Activated naive CD4-positive, alpha-beta T cell (primary cell): ENCODE results near the gene ONECUT3.

Experiments
- DNase-seq, 4 experiments: peaks; one replicate each; lab custom pipeline; 2025; lab: John Stamatoyannopoulos, UW

Gene ONECUT3

DNA sequence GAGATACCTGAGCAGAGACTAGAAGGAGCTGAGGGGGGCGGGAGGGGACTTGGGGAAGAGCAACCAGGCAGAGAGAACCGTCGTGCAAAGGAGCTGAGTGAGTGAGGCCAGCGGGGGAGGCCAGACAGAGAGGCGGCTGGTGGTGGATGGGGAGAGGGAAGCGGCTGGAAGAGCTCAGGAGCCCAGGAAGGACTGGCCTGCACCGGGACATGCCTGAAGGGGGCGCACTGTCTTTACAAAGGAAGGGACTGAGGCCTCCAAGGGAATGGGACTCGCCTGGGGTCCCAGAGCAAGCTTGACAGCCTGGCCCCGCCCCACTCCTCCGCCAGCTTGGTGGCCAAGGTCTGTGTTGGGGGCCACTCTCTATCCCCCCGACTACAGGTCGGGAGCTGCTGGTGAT, 14.9 kb downstream of the ONECUT3 start:
- DNase-seq, result no peak

DNA sequence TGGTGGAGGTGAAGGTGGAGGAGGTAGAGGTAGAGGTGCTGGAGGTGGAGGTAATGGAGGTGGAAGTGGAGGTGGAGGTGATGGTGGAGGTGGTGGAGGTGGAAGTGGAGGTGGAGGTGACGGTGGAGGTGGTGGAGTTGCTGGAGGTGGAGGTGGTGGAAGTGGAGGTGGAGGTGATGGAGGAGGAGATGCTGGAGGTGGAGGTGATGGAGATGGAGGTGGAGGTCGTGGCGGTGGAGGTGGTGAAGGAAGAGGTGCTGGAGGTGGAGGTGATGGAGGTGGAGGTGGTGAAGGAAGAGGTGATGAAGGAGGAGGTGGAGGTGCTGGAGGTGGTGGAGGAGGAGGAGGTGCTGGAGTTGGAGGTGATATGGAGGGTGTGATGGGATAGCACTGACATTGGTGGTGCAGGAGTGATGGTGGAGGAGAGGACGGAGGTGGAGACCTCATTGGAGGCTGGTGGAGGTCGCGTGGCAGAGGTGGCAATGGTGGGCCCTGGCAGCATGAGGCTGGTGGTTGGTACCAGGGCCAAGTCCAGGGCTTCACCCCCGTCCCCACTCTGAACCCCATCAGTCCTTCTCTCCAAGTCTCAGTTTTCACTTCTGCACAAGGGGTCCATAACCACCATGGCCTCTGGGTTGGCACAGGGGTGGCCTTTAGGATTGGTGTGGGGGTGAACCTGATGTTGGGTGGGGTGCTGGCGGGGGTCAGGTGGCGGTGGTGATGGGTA, 15.8 kb downstream of the ONECUT3 start:
- no peak for DNase-seq

DNA sequence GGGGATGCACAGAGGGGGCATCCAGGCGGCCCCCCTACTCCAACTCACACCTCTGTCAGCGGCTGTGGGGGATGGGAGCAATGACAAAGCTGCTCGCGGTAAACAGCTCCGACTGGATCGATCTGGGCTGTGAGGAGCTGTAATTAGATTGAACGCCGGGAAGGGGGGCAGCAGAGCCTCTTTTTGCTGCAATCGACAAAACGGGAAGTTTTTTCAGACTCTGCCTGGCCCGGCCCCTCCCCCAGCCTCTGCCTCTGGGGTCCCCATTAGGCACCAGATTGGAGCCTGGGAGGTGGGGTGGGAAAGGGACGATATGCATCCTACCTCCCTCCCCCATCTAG, 16.3 kb downstream of the ONECUT3 start:
- no peak for DNase-seq

DNA sequence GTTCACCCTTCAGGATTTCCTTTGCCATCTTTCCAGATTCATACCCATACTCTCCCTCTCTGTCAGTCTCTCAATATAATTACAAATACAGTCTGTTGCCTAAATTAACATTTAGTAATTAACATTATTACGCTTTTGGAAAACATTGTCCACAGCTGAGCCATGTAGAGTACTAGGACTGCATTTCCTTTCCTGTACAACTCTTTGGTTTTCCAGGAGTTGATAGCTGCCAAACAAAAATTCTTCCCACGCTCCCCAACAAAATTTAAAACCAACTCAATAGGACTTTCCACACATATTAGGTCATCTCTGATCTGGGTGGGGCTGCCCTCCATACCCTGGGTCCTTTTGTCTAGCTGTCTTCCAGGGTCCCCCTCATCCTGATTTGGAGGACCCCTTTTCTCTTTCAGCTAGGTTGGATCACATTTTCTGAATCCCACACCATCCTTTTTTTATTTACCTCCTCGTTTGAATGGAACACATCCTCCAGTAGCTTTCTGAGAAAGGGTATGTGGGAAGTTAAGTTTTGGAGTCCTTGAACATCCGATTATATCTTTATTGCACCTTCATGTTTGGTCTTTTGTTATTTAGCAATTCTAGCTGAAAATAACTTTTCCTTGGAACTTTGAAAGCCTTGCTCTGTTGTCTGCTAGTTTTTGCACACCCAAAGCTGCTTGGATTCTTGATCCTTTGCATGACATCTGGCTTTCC, 17.7 kb downstream of the ONECUT3 start:
- DNase-seq, result no peak

DNA sequence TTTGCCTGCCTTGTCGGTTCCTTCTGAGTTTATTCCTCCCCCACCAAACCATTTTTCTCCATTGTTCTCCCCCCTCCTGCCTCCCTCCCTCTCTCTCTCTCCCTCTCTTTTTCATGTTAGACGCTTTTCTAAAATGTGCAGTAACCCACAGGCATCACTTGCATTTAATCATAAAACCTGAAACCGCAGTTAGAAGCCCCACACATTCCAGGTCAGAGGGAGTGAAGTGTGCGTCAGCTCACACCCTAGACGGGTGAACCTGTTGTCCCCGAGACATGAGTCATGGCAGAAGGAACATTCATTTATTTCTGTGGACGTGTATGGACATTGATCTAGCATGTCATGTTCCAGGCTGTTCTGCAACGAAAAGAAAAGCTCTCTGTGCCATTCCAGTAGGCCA, 19.9 kb downstream of the ONECUT3 start:
- no peak for DNase-seq

DNA sequence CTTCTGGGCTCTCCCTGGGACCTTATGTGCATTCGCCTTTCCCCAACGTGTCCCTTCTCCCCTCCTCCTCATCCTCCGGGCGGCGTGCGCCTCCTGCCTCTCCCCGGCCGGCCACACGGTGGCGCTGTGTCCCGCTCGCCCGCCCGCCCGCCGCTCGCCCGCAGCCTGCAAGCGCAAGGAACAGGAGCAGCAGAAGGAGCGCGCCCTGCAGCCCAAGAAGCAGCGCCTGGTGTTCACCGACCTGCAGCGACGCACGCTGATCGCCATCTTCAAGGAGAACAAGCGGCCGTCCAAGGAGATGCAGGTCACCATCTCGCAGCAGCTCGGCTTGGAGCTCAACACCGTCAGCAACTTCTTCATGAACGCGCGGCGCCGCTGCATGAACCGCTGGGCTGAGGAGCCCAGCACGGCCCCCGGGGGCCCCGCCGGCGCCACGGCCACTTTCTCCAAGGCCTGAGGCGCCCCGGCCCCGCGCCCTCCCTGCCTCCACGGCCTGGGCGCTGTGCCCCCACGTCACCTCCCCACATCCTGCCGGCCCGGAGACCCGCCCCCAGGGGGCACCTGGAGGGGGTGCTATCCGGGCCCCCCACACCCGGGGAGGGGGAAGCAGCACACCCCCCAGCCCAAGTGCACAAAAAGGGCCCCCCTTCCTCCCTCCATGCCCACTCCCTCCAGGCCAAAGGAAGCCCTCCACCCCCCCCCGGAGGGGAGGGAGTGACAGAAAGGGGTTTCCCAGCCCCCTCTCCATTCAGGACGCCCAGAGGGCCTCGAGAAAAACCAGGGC, 21.9 kb downstream of the ONECUT3 start:
- DNase-seq, result no peak

DNA sequence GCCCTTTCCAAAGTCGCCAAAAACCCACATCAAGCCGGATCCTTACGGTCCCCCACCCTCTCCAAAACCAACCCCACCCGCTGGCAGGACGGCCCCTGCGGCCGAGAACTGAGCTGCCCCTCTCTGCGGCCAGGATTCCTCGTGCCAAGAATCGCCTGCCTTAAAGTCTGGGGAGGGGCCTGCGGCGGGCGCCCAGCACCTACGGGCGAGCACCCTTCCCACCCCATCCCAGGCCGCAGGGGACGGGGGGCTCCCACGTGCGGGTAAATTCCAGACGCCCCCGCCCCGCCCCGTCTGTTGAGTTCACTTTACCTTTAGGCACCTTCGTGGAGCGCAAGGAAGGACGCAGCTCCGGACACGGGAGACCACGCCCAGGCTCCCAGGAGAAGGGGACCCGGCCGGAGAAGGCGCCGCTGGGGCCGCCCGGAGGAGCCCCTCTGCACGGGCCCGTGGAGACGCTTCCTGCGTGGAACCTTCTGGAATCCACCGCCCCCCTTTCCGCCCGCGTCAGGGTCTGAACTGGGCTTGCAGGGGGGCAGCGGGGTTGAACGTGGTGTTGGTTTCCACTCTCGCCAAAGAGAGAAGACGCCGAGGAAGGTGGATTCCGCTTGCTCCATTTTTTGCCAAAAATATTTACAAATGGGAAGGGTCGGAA, 22.8 kb downstream of the ONECUT3 start:
- DNase-seq, result no peak

DNA sequence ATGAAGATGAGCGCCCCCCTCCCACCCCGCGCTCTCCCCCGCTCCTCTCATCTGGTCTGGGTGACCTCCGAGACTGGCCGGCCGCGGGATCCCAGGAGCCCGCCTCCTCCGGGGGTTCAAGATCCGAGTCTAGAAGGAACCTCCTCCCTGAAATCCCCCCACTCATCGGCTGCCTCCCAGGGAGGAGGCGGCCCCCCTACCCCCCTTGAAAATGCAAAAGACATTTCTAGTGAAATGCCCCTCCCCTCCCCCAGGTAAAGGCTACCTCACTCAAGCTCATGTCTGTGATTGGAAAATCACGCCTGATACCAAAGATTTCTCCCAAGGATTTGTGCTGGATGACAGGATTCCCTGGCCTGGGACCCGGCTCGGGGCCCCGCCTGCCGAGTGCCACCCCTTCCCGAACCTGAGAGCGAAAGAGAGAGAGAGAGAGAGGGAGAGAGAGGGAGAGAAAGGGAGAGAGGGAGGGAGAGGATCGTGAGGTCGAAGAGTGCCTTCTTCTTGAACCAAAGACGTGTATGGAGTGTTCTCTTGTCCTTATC, 23.4 kb downstream of the ONECUT3 start:
- no peak for DNase-seq

DNA sequence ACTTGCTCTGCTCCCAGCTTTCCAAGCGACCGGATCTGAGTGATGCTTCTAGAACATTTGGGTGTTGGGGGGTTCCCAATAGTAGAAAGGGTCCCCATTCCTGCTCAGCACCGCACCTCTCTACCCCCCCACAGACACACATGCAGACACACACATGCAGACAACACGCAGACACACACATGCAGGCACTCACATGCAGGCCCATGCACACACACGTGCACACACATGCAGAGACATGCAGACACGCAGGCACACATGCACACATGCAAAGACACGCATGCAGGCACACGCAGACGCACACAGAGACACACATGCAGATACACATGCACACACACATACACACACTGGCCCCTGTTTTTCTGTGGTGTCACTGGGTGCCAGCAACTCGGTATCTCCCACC, 23.8 kb downstream of the ONECUT3 start:
- DNase-seq, result no peak

DNA sequence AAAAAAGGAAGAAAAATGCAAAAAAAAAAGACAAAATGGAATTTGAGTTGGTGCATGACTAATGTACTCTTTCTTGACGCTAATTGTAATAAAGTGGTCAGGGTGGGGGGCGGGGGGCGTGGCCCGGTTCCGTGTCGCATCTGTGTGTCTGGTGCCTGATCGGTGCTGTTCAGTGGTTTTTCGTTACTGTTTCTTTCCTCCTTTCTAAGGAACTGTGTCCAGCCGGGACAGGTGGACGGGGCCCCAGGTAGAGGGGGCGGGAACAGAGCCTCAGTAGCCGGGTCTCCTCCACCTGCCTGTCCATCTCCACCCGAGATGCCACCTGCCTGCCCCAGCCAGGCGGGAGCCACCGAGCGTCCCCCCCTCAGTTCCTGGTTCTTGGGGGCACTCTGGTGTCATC, 26.3 kb downstream of the ONECUT3 start:
- no peak for DNase-seq

DNA sequence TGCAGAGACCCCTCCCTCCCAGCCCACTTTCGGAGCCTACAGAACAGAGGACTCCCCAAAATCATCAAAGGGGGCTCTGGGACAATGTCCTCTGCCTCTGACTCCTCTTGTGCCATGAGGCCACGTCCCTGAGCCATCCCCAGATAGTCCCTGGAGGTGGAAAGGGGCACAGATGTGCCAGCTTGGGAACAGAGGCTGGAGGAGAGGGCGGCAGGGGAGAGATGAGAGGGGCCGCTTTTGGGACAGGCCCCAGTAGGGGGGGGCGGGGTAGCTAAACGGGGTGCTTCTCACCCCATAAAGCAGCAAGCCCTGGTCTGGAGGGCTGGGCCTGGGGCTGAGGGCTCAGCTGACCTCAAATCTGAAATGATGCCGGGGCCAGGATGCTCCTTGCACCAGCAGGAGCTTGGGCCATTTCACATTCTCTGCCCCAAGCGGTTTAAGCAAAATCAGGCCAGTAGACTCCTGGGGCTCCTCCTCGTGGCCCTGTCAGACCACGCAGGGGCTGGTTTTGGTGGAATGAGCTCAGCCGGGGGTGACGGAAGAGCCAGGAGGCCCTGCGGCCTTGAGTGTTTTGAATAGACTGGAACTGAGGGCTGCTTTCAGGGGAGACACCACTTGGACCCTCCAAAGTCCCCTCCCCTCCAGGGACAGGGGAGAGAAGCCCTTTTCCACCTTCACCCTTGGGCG, 27.1 kb downstream of the ONECUT3 start:
- DNase-seq, result no peak

DNA sequence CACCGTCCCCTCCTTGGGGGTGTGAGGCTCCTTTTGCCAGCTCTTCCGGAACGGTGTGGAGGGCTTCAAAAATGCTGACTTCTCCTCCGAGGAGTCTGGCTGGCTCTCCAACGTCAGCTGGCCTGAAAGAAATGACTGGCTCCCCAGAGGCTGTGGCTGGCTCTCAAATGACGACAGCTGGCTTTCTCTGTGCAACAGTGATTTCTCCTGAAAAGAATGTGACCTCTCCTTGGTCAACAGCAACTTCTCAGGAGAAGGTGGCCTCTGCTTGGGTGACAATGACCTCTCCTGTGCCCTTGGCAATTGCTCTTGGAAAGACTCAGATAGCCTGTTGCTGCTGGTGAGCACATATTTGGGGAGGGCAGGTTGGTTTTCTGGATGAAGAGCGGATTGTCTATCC, 29.2 kb downstream of the ONECUT3 start:
- no peak for DNase-seq

DNA sequence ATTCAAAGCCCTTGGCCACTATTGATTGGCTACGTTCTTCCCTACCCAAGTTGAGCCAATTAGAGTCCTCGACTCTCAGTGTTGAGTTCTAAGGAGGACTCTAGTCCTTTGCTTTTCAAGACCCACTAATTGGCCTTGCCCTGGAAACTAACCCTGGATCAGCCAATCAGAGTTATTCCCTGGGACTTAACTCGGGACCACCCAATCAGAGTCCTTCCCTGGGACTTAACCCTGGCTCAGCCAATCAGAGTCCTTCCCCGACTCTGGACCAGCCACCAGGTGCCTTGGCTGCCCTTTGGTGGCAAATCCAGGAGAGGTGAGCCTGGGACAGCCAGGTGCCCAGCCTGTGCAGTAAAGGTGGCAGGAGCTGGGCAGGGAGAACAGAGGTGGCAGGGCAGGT, 30.0 kb downstream of the ONECUT3 start:
- DNase-seq, result no peak

DNA sequence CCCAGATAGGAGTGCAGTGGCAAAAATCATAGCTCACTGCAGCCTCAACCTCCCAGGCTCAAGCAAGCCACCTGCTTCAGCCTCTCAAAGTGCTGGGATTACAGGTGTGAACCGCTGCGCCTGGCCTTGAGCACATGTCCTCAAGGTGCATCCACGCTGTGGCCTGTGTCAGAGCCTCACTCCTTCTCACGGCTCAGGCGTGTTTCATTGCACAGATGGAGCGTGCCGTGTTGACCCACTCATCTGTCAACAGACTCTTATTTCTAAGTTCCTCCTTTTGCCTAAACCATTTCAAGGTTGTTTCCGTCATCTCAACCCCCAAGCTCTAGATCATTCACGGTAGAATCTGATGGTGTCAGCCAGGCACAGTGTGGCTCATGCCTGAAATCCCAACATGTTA, 30.6 kb downstream of the ONECUT3 start:
- no peak for DNase-seq

DNA sequence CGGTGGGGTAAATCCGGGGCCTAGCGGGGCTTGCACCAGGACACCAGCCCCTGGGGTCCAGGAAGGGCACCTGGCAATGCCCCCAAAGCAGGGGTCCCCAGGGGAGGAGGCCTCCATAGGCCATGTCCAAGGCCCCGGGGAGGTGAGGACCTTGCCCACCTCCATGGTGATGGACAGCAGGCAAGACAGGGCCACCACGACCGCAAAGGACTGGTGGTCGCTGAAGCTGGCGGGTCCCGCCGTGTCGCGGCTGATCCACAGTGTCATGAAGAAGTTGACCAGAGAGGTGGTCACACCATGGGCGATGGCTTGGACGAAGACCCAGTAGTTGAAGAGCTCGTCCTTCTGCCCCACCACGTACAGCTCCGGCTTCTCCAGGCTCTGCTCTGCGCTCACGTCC, 32.0 kb downstream of the ONECUT3 start:
- no peak for DNase-seq

DNA sequence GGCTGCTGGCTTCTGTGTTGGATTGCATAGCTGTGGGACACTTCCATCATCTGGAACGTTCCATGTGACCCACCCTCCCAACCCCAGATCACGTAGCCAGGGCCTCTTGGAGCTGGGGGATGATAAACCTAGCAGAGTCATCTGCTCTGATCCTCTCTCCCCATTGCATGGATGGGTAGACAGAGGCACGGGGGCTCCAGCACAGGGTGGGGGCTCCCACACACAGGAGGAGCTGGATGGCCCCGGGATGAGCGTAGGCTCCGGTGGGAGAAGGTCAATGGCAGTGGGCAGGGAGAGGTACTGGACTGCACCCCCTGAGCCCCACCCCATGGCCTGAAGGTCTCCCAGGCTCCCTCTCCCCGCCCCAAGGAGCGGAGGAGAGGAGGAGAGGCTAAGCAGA, 33.4 kb downstream of the ONECUT3 start:
- no peak for DNase-seq

DNA sequence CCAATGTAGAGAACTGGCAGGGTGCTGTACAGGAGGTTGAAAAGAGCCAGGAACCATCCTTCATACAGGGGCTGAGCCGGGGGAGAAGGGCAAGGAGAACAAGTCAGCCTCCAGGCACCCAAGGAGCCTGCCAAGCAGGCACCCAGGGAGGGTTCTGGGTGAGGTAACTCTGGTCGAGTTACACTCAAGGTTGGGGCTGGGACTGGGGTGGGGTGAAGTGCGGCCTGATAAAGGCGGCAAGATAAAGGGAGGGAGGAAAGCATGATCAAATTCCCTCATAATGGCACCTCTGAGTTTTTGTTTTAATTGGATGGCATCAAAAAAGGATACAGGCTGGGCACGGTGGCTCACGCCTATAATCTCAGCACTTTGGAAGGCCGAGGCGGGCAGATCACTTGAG, 33.8 kb downstream of the ONECUT3 start:
- DNase-seq, result no peak

DNA sequence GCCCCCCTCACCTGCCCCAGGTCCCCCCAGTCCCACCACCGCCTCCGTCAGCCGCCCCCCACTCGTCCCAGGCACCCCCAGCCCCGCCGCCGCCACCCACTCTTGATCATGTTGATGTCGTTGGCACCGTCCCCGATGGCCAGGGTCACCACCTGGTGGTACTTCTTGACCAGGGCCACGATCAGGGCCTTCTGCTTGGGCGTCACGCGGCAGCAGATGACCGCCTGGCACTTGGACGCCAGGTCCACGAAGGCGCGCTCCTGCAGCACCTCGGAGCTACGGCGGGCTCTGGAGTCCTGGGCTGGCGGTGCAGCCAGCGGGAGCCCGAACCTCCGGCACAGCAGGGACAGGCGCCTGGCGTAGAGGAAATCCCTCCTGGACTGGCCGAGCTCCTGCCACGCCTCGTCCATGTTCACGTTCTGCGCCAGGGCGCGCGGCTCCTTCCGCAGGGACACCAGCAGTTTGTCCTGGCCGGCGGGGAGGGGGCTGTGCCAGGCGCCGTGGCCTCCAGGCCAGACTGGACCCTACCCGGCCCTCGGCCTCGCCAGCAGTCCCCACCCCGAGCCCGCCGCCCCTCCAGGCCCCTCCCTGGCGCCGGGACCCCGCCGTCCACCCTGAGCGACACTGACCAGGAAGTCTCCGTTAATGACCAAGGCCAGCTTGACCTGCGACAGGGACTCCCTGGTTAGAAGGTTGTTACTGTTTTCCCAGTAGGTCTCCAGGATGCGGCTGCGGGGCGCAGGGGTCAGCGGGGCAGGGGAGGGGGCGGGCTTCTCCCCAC, 36.1 kb downstream of the ONECUT3 start:
- no peak for DNase-seq

DNA sequence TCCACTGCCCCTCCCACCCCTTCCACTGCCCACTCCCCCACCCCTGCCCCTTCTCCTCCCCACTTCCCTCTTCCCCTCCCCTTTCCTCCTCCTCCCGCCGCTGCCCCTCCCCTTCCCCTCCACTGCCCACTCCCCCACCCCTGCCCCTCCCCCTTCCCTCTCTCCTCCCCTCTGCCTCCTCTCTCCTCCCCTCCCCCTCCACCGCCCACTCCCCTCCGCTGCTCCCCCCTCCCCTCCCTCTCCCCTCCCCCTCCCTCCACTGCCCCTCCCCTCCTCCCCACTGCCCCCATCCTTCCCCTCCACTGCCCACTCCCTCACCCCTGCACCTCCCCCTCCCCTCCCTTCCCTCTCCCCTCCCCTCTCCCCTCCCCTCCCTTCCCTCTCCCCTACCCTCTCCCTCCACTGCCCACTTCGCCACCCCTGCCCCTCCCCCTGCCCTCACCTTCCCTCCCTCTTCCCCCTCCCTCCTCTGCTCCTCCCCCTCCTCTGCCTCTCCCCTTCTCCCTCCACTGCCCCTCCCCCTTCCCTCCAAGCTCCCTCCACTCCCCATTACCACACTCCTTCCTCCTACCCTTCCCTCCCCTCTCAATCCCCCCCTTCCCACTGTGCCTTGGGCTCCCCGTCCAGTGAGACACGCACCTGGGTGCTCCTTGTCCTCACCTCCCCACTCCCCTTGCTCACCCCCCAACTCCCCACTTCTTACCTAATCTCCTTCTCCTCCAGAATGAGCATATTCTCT, 36.9 kb downstream of the ONECUT3 start:
- no peak for DNase-seq

DNA sequence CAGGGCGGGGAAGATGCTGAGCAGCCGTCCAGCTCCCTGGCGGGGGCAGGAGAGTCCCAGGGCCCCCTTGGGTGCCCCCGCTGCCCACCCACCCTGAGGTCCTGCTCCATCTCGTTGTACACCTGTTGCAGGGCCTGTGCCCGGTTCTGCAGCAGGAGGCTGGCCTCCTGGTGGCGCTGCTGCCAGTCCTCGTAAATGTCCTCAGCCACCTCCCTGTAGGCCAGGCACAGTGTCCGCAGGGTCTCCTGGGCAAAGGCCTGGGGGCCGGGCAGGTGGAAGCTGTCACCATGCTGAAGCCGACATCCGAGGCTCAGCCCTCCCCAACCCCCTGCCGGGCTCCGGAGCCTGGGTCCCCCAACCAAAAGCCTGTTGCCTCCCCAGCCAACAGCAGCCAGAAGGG, 38.6 kb downstream of the ONECUT3 start:
- DNase-seq, result no peak
